ENCODE data around the gene KIRREL3. TPM values are rescaled to one million over a fixed set of nuclear protein-coding genes. Genes with fewer than 3 reads are reported as not detected.

KIRREL3 gene
- total and polyA plus RNA-seq, 2 of the 8 experiments (the other 6 are each of a cell fraction or from before 2014, with no cell fraction given): 0.29 to 0.32 TPM

- TF ChIP-seq E2F6 (IDR thresholded peaks at IDR 0.05): no peak
- TF ChIP-seq TBP (IDR thresholded peaks at IDR 0.05; ENCODE audit: low read depth, low read length): no peak
- no peak for TF ChIP-seq POLR2AphosphoS5 (IDR thresholded peaks at IDR 0.05; ENCODE audit: low read depth, low read length)
These were observed 527.3 kb downstream of the KIRREL3 start (continued) for GRCh38 chr11:126473269-126473668.

All from H1 (cell line).